ENCODE results near the gene OTOR.

The OTOR gene

DNA sequence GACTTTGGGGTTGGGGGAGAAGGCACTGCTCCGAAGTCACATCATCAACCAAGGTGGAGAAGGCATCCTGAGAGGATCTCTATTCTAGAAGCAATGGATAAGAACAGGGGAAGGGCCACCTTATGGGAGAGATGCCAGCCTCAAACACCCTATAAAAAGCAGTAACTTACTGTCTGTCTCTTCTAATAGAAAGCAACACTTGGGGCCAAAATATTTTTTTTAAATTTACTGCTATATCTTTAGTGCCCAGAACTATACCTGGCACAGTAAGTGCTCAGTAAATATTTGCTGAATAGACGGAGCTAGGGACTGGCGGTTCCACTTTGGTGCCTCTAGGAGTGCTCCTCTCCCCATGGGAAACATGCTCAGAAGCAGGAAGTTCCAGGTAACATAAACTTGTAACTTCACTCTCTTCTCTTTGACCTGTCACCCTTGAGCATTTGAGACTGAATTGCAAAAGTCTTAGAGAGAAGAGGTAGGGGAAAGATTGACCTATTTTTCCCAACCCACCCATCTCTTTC, 807 bp upstream of the OTOR start:
- no peak for DNase-seq (ENCODE audit: low read depth, low spot score)
- no peak overlapping the region for H3K4me3 ChIP-seq (ENCODE audit: insufficient read length, low read depth)
- no peaks in the 10 kb centered on the region for H3K4me1 ChIP-seq (ENCODE audit: insufficient read depth, insufficient read length)
- TF ChIP-seq YY1 (IDR thresholded peaks at IDR 0.05; ENCODE audit: insufficient read depth, insufficient read length) = no peak
- TF ChIP-seq SUZ12 (IDR thresholded peaks at IDR 0.05; ENCODE audit: extremely low read depth, insufficient read depth, insufficient read length) = no peak
- TF ChIP-seq ZNF274 (IDR thresholded peaks at IDR 0.05; ENCODE audit: low read depth, low read length) = no peak
- no peaks in the 10 kb centered on the region for H3K9me3 ChIP-seq (ENCODE audit: insufficient read depth, low read length)
- no peaks in the 10 kb centered on the region for H3K27me3 ChIP-seq (ENCODE audit: insufficient read depth, insufficient read length)
- no peak overlapping the region for H3K9ac ChIP-seq (ENCODE audit: insufficient read length, low read depth)
- H3K36me3 ChIP-seq (ENCODE audit: insufficient read depth, insufficient read length, low read length) = peaks cover 3% of the 10 kb centered on the region

DNA sequence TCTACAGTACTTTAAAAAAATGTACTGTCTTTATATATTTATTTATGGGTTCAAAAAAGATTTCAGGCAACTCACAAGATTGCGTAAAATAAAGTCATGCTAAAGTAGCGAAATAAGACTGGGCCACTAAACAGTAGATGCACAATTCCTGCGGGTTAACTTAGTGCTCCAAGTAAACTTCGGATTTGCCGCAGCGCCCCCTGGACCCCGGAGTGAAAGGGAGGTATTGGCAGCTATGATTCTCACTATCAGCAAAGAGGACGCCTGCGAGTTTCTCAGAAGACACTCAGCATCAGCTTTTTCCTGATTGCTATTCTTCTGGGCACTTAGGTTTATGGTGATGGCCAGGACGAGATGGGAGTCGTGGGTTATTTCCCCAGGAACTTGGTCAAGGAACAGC, 1.4 kb downstream of the OTOR start:
- Histone ChIP-seq H3K4me1 (ENCODE audit: insufficient read depth, insufficient read length) (no peaks in the 10 kb centered on the region), H3K4me3 (ENCODE audit: insufficient read length, low read depth) (no peak overlapping the region), H3K27me3 (ENCODE audit: insufficient read depth, insufficient read length) (no peaks in the 10 kb centered on the region), H3K9ac (ENCODE audit: insufficient read length, low read depth) (no peak overlapping the region), H3K9me3 (ENCODE audit: insufficient read depth, low read length) (no peaks in the 10 kb centered on the region), H3K36me3 (ENCODE audit: insufficient read depth, insufficient read length, low read length) (no peaks in the 10 kb centered on the region)
- TF ChIP-seq ZNF274 (IDR thresholded peaks at IDR 0.05; ENCODE audit: low read depth, low read length) (no peak), SUZ12 (IDR thresholded peaks at IDR 0.05; ENCODE audit: extremely low read depth, insufficient read depth, insufficient read length) (no peak), YY1 (IDR thresholded peaks at IDR 0.05; ENCODE audit: insufficient read depth, insufficient read length) (no peak)
- no peak for DNase-seq (ENCODE audit: low read depth, low spot score)

DNA sequence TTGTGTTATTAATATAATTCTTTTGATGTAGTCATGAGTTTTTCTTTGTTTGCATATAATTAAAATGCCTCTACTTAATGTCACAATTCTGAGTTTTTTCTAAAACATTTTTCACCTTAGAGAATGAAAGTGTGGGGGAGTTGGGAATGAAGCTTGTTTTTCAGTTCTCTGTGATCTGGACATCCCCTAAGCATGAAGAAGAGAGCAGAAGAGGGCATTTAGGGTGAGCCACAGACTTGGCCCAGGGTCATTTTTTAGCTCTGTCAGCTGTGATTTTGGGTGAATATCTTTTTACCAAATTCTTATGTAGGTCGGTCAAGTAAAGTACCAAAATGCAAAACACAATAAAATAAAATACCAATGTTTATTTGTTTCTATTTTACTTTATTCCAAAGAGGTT, 3.9 kb downstream of the OTOR start:
- Histone ChIP-seq H3K4me3 (ENCODE audit: insufficient read length, low read depth) (no peak overlapping the region), H3K36me3 (ENCODE audit: insufficient read depth, insufficient read length, low read length) (no peaks in the 10 kb centered on the region), H3K9ac (ENCODE audit: insufficient read length, low read depth) (no peak overlapping the region), H3K9me3 (ENCODE audit: insufficient read depth, low read length) (peaks cover 12% of the 10 kb centered on the region; the same call in 1 of the 2 replicates), H3K27me3 (ENCODE audit: insufficient read depth, insufficient read length) (no peaks in the 10 kb centered on the region), H3K4me1 (ENCODE audit: insufficient read depth, insufficient read length) (no peaks in the 10 kb centered on the region)
- no peak for DNase-seq (ENCODE audit: low read depth, low spot score)
- TF ChIP-seq SUZ12 (IDR thresholded peaks at IDR 0.05; ENCODE audit: extremely low read depth, insufficient read depth, insufficient read length) = no peak
- TF ChIP-seq YY1 (IDR thresholded peaks at IDR 0.05; ENCODE audit: insufficient read depth, insufficient read length) = no peak
- TF ChIP-seq ZNF274 (IDR thresholded peaks at IDR 0.05; ENCODE audit: low read depth, low read length) = no peak

DNA sequence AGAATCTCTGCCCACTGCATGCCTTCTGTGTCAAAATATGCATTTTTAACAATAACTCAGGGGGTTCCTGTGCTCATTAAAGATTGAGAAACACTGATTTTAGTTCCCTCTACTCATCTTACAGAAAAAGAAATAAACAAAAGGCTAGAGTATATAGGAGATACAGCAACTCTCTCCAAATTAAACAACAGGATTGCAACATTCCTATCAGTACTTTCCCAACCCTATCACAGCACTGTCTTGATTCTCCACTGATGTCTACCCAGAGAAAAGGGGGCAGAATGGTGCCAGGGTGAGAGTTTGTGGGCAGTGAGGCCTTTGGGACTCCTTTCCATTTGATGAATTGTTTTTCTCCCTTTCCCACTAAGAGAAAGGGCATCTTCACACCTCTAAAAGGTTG, 4.7 kb downstream of the OTOR start:
- H3K27me3 ChIP-seq (ENCODE audit: insufficient read depth, insufficient read length) = no peaks in the 10 kb centered on the region
- peaks cover 12% of the 10 kb centered on the region; the same call in 1 of the 2 replicates for H3K9me3 ChIP-seq (ENCODE audit: insufficient read depth, low read length)
- no peaks in the 10 kb centered on the region for H3K4me1 ChIP-seq (ENCODE audit: insufficient read depth, insufficient read length)
- TF ChIP-seq YY1 (IDR thresholded peaks at IDR 0.05; ENCODE audit: insufficient read depth, insufficient read length) = no peak
- TF ChIP-seq SUZ12 (IDR thresholded peaks at IDR 0.05; ENCODE audit: extremely low read depth, insufficient read depth, insufficient read length) = no peak
- no peak for TF ChIP-seq ZNF274 (IDR thresholded peaks at IDR 0.05; ENCODE audit: low read depth, low read length)
- H3K4me3 ChIP-seq (ENCODE audit: insufficient read length, low read depth) = no peak overlapping the region
- H3K36me3 ChIP-seq (ENCODE audit: insufficient read depth, insufficient read length, low read length) = no peaks in the 10 kb centered on the region
- H3K9ac ChIP-seq (ENCODE audit: insufficient read length, low read depth) = no peak overlapping the region
- DNase-seq (ENCODE audit: low read depth, low spot score) = no peak

DNA sequence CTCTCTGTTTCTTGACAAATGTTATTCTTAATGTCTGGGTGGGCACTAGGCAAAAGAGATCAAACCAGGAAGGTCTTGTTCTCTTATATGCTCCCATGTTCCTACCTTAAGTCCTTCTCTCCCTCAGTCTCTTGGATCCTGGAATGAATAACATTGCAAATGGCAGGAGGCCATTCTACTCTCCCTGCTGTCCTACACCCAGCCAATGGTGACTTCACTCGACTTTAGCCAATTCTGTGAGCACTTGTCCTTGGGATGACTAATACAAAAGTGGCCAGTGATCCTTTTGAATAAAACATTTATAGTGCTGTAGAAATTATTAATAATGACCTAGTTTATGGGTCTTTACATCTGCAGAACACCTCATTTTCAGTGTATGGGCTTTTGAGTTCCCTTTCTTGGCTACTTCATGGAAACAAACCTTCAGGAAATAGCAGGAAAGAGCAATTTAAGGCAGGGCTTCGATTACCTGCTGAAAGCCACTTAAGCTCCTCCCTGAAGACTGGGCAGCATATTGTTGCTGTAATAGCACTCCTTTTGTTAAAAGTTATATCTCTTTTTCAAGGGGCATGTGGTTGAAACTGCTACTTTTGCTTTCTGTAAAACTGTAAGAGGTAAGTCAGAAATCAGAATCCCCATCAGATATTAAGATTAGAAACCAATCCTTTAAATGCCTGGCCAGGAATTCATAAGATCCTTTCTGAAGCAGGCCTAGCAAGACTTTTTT, 10.5 kb downstream of the OTOR start:
- no peaks in the 10 kb centered on the region for H3K4me1 ChIP-seq (ENCODE audit: insufficient read depth, insufficient read length)
- H3K36me3 ChIP-seq (ENCODE audit: insufficient read depth, insufficient read length, low read length) = no peaks in the 10 kb centered on the region
- DNase-seq (ENCODE audit: low read depth, low spot score) = no peak
- peaks cover 12% of the 10 kb centered on the region; the same call in 1 of the 2 replicates for H3K9me3 ChIP-seq (ENCODE audit: insufficient read depth, low read length)
- no peak overlapping the region for H3K9ac ChIP-seq (ENCODE audit: insufficient read length, low read depth)
- H3K27me3 ChIP-seq (ENCODE audit: insufficient read depth, insufficient read length) = no peaks in the 10 kb centered on the region
- TF ChIP-seq SUZ12 (IDR thresholded peaks at IDR 0.05; ENCODE audit: extremely low read depth, insufficient read depth, insufficient read length) = no peak
- TF ChIP-seq YY1 (IDR thresholded peaks at IDR 0.05; ENCODE audit: insufficient read depth, insufficient read length) = no peak
- TF ChIP-seq ZNF274 (IDR thresholded peaks at IDR 0.05; ENCODE audit: low read depth, low read length) = no peak
- H3K4me3 ChIP-seq (ENCODE audit: insufficient read length, low read depth) = no peak overlapping the region

DNA sequence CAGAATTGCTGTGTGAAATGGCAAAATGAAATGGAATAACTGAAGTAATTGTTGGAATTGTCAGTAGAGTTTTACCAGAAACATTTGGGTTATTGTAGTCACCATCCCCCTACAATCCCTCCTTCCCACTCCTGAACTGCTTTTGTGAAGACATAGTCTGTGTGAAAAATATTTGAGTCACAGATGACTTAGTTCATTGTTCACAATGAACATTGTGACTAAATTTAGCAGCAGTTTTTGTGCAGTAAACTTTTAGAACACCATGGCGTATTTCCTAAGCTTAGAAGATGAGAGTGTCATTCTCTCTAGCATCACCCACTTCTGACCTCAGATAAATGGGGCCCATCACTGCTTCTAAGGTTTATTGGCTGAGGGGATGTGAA, 11.0 kb downstream of the OTOR start:
- Histone ChIP-seq H3K36me3 (ENCODE audit: insufficient read depth, insufficient read length, low read length) (no peaks in the 10 kb centered on the region), H3K4me3 (ENCODE audit: insufficient read length, low read depth) (no peak overlapping the region), H3K27me3 (ENCODE audit: insufficient read depth, insufficient read length) (no peaks in the 10 kb centered on the region), H3K9me3 (ENCODE audit: insufficient read depth, low read length) (peaks cover 12% of the 10 kb centered on the region; the same call in 1 of the 2 replicates), H3K4me1 (ENCODE audit: insufficient read depth, insufficient read length) (no peaks in the 10 kb centered on the region), H3K9ac (ENCODE audit: insufficient read length, low read depth) (no peak overlapping the region)
- no peak for DNase-seq (ENCODE audit: low read depth, low spot score)
- TF ChIP-seq YY1 (IDR thresholded peaks at IDR 0.05; ENCODE audit: insufficient read depth, insufficient read length) (no peak), SUZ12 (IDR thresholded peaks at IDR 0.05; ENCODE audit: extremely low read depth, insufficient read depth, insufficient read length) (no peak), ZNF274 (IDR thresholded peaks at IDR 0.05; ENCODE audit: low read depth, low read length) (no peak)

DNA sequence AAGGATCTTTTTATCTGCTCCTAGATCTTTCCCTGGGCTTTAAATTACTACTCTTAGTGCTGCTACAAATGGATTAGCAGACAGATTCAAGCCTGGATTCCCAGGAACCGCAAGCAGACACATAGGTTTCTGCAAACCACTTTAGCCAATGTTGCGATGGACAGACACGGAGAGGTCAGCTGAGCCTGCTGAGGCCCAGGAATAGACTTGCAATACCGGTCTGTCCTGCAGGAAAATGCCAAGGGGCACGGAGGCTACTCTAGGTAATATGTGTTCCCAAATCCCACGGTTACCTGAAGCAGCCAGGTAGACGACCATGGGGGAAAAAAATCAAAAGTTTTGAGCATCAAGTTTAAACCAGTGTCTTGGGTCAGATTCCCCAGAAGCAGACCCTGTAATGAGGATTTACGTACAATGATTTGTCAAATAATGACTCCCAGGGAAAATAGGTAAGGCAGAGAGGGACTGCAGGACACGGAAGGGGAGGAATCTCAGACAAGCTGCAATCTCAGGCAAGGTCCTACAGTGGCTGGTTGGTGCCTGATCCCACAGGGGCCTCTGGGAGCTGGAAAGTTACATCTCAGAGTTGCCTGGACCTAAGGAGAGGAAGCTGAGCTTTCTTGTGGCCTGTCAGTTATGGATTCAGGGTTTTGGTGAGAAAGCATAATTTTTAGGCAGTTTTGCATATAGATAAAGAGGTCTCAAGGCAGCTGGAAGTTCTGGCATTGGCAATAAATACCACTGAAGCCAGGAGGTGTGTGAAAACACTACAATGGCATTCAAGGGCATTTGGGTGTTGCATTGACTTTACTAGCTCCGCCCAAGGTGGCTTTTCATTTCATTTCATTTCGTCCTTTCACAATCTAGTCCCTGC, 12.5 kb downstream of the OTOR start:
- Histone ChIP-seq H3K27me3 (ENCODE audit: insufficient read depth, insufficient read length) (no peaks in the 10 kb centered on the region), H3K4me3 (ENCODE audit: insufficient read length, low read depth) (no peak overlapping the region), H3K9me3 (ENCODE audit: insufficient read depth, low read length) (peaks cover 6% of the 10 kb centered on the region; the same call in 1 of the 2 replicates), H3K4me1 (ENCODE audit: insufficient read depth, insufficient read length) (no peaks in the 10 kb centered on the region), H3K36me3 (ENCODE audit: insufficient read depth, insufficient read length, low read length) (no peaks in the 10 kb centered on the region), H3K9ac (ENCODE audit: insufficient read length, low read depth) (no peak overlapping the region)
- TF ChIP-seq ZNF274 (IDR thresholded peaks at IDR 0.05; ENCODE audit: low read depth, low read length) (no peak), YY1 (IDR thresholded peaks at IDR 0.05; ENCODE audit: insufficient read depth, insufficient read length) (no peak), SUZ12 (IDR thresholded peaks at IDR 0.05; ENCODE audit: extremely low read depth, insufficient read depth, insufficient read length) (no peak)
- no peak for DNase-seq (ENCODE audit: low read depth, low spot score)
